Activated CD8-positive, alpha-beta memory T cell treated with anti-CD3 and anti-CD28 coated beads, Interleukin-2, amount 50 U/mL, for 1 hour (primary cell): ENCODE measurements around the gene NEDD9.

Source experiments
- DNase-seq: peaks from one replicate; pipeline ENCODE4 v3.0.0-alpha.2; 2020; ENCODE audit errors: extremely low read depth

NEDD9 gene

DNA sequence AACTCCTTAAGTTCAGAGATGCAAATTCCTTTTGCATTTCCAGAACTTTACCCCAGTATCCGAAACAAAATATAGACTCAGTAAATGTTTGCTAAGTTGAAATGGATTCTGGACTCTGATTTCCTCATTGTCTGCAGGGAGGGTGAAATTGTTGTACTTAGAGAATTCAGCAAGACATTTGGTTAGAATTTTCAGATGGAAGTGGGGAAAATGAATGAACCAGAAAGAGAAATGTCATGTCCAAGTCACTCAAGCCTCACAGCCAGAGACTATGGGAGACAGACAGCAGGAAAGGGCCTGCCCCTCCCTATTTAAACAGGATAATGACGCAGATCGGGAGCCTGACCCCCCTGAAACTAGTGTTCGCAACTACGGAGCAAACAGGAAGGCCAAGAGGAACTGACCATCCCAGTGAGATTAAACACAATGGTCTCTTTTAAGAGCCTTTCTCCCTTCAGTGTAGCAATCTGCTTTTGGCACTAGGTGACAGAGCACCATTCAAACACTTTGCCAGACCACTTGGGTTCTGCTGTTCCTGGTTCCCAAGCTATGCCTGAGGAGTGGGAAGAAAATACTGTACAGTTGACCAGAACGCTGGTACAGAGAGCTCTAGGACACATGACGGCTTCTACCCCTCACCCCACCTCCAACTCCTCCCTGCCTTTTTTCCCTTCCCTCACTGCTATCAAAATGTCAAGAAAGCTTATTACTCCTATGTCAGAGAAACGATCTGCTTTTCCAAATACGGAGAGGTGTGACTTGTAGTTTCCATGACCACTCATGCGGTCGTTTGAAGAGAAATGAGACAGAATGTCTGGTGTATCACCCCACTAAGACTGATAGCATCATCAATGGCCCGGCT, 13.7 kb downstream of the NEDD9 start:
- no peak for DNase-seq

DNA sequence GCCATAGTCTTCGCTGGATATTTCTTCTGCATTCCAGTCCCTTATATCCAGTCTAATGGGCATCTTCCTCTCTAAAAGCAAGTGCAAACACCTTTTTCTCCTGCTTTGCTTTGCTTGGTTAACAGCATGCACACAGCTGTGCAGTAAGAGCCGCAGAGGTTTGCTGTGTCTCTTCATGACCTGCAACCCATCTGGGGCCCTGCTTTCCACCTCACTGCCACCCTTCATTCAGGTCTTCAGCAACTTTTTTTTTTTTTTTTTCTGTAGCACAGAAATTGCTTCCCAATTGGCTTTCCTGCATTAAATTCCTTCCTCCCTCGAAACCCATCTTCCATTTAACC, 14.4 kb downstream of the NEDD9 start:
- no peak for DNase-seq

- no peak for DNase-seq
These were observed 14.9 kb downstream of the NEDD9 start for GRCh38 chr6:11217360-11218101.

- DNase-seq, result no peak
These were observed 16.7 kb downstream of the NEDD9 start for GRCh38 chr6:11215773-11216172.

DNA sequence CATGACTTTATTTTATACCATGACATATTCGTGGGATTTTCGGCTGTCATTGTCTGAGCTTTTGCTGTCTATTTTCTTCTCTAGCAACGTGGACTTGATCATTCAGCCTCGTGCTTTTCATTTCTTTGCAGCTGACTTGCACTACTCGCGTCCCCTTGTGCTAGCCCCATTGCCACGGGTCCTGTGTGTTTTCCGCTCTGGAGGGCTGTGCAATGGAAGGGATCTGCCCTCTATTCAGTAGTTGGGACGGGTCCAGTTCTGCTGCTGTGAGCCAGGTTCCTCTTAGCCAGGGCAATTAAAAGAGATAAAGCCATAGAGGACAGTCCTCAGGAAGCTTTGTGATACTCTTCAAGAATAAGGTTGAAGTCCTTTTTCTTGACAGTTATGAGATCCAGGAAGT, 17.6 kb downstream of the NEDD9 start:
- no peak for DNase-seq

- DNase-seq, result no peak
These were observed 18.2 kb downstream of the NEDD9 start for GRCh38 chr6:11214084-11214833.

- DNase-seq, result no peak
These were observed 18.9 kb downstream of the NEDD9 start for GRCh38 chr6:11213422-11214021.

GRCh38 chr6:11212664-11213063, 19.8 kb downstream of the NEDD9 start:
- no peak for DNase-seq

GRCh38 chr6:11211254-11211653, 21.2 kb downstream of the NEDD9 start:
- no peak for DNase-seq

DNA sequence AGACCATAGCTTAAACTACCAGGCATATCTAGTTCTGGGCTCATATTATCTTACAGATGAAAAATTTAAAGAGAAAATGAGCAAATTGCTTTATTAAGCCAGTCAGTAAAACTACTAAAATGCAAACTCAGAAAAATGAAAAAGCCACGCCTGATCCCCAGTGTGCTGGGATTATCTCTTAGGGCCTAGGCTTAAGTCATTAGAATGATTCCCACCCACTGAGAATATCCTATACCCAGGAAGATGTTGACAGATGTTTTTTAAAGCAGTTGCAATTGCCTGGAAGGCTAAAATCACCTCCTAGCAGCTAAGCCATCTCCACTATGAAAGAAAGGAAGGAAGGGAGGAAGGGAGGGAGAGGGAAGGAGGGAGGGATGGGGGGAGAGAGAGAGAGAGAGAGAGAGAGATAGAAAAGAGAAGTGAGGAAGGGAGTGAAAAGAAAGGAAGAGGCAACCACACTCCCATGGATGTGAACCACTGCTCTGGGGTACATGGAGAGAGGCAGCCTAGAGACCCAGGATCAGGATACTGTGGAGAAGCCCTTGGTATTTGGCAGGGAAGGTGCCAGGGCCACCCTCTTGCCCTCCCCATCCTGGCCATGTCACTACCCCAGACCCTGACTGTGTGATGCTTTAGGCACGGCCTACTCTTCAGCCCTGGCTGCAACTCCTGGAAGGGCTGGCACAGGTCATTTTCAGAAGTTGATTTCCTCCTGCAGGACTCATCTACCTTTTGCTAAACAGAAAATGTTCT, 21.9 kb downstream of the NEDD9 start:
- DNase-seq, result no peak

DNA sequence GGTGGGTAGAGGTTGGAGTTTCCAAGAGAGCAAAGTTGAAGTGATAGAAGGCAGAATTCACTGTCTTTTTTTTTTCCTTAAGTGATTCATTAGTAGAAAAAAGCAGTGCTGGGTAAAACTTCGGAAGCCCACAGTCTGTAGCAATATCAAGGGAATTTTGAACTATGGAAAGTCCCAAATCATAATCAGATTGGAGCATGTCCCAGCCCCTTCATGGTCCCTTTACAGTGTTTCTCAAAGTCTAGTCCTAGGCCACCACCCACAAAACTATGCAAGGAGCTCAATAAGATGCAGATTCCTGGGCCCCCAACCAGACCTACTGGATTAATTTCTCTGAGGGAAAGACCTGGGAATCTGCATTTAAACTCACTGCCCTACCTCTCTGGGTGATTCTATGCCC, 22.6 kb downstream of the NEDD9 start:
- no peak for DNase-seq

GRCh38 chr6:11209369-11209768, 23.1 kb downstream of the NEDD9 start:
- DNase-seq, result no peak

DNA sequence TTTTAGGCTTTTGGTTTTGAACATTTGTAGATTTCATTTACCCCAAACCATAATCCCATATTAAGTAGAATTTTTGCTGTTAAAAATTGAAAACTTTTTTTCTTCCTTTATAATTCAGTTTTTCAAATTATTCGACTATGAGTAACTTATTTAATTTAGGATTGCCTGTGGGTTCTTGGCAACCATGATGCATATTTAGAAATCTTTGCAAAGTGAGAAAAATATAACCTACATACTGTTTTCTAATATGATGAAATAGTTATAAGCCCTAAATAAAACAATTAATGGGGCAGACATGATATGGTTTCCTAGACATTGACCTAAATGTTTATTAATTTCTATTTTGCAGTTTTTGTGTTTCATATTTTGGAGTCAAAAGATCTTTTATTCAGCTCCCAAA, 23.6 kb downstream of the NEDD9 start:
- no peak for DNase-seq

DNA sequence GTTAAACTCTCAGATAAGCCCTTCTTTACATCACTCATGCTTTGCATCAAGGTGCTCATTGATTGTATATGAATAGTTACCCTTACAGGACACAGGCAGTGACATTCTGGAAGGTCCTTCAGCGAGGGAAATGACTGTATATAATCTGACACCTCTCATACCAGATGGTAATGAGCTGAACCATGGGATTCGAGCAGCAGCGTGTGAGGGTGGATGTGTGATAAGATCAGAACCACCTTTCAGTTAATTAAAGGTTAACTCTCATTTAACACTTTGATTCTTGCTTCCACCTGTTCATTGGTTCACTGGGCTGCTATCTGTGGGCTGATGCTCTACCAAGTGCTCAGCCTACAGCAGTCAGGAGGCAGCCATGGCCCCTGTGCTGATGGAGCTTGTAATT, 24.2 kb downstream of the NEDD9 start:
- DNase-seq, result no peak

DNA sequence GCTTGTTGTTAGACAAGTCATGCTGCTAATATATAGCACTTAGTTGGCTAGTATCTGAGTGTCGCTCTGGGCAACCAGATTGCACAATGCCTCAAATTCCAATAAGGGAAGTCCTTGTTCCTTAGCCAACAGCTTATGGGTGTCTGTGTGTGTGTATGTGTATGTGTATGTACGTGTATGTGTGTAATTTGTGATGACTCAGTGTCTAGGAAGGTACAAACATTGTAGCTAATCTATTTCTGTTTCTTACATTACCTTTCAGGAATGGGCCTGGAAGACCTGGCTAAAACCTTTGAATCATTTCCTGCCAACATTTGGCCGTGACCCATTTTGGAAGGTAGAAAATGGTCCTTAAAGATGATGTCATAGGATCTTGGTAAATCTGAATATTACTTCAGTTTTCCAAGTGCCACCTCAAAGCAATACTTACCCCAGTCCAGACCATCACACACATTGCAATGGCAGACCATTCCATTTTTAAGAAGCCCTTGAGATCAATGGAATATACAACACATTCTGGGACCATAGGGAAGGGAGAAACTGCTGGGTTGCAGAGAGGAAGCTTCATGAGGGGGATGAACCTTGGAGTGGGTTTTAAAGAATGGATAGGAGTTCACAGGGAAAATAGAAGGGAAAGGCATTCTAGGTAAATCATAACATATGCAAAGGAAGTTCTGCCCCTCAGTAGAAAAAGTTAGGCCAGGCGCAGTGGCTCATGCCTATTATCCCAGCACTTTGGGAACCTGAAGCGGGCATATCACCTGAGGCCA, 25.1 kb downstream of the NEDD9 start:
- no peak for DNase-seq

DNA sequence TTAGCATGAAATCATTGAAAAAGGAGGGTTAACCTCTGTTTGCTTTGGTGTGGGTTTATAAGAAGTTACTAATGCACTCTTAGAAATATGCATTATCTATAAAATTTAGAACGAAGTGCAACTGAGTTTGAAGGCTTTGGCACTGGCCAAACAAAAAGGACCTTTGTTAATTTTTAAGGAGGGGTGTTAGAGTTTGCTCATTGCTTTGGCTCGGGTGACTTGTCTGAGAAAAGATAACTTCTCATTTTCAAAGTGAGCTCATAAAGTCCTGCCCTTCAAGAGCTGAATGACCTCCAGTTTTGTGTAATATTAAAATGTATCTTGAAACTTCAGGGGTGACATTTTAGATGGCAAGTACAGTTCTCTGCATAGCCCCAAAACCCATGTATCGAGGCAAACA, 25.9 kb downstream of the NEDD9 start:
- DNase-seq, result no peak

GRCh38 chr6:11204794-11205366, 27.6 kb downstream of the NEDD9 start:
- no peak for DNase-seq

DNA sequence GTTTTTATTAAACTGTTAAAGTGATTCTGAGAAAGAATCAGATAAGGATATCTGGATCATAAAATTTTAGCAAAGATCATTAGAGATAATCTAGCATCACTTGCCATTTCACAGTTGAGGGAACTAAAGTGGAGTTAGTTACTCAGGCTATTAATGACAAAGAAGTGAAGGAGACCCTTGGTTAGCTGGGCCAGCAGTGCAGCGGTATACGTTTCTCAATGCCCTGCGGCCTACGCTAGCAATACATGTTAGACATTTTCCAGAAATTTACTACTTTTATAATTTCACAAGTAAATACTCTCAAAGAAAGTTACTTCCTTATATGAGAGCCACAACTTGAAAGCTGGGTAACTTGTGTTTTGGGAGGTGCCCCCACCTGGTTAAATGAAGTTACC, 28.5 kb downstream of the NEDD9 start:
- no peak for DNase-seq

DNA sequence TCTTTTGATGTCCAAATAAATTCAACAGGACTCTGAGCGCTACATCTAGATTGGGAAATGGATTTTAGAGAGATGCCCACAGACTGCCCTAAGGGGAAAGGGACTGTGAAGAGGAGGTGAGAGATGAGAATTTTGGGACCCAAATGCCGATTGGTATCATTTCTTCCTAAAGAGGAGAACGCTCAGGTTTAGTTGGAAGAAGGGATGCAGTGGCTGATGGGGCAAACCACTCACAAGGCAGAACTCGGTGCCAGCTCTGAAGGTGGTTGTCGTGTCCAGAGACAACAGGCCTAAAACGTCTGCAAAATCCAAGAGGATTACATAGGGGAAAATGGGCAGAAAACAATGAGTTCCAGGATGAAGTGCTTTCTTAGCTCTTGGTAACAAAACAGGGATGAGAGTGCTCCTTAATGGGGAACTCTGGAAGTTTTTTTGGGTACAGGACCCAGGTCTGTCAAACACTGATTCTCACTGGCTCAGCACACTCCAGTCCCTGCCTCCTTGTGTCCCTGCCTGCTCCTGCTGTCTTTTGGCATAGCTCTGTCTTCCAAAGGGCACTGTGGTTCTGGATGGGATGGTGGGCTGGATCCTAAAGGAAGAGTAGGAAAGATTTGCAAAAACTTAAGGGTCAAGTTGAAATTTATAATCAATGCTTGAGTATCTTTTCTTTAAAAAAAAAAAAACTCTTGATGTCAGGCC, 29.0 kb downstream of the NEDD9 start:
- no peak for DNase-seq
